Liver (tissue), 9 donors: ENCODE data around the gene PKP1. TPM values are rescaled to one million over a fixed set of nuclear protein-coding genes. Genes with fewer than 3 reads are reported as not detected.

ENCODE experiments used
- DNase-seq: peaks from one replicate; pipeline ENCODE4 v3.0.0-alpha.2; 2017; ENCODE audit warnings: low spot score
- H3K27ac ChIP-seq, 2 donors: one replicate each; pipeline ENCODE4 v1.7.0; 2013; ENCODE audit warnings: inconsistent platforms in 2 of 2, low read length in 2 of 2, control low read depth in 1 of 2, low read depth in 1 of 2, mild to moderate bottlenecking in 1 of 2
- H3K27me3 ChIP-seq, 4 donors: one replicate each; pipeline versions ENCODE4 v1.6.1 to v1.7.0; 2013; ENCODE audit warnings: low read length in 3 of 4, inconsistent platforms in 1 of 4, mild to moderate bottlenecking in 1 of 4, moderate library complexity in 1 of 4; ENCODE audit not compliant: control insufficient read depth in 4 of 4, insufficient read depth in 4 of 4
- H3K36me3 ChIP-seq, 4 donors: one replicate each; pipeline versions ENCODE4 v1.6.1 to v1.7.0; 2013; ENCODE audit warnings: low read length in 3 of 4, mild to moderate bottlenecking in 3 of 4, low read depth in 1 of 4, moderate library complexity in 1 of 4; ENCODE audit not compliant: control insufficient read depth in 4 of 4, insufficient read depth in 3 of 4
- H3K4me1 ChIP-seq, 4 donors: one replicate each; pipeline versions ENCODE4 v1.6.1 to v1.7.0; 2013; ENCODE audit warnings: low read length in 3 of 4, mild to moderate bottlenecking in 3 of 4, moderate library complexity in 1 of 4; ENCODE audit not compliant: control insufficient read depth in 4 of 4, insufficient read depth in 4 of 4
- H3K4me3 ChIP-seq, 3 donors: one replicate each; pipeline versions ENCODE4 v1.6.1 to v1.7.0; 2013; ENCODE audit warnings: low read length in 3 of 3, control low read depth in 1 of 3, low read depth in 1 of 3, mild to moderate bottlenecking in 1 of 3
- H3K9ac ChIP-seq, 2 donors: one replicate each; pipeline ENCODE4 v1.7.0; 2013; ENCODE audit warnings: low read length in 2 of 2, mild to moderate bottlenecking in 2 of 2, moderate library complexity in 2 of 2, control low read depth in 1 of 2, low read depth in 1 of 2
- H3K9me3 ChIP-seq, 4 donors: one replicate each; pipeline versions ENCODE4 v1.6.1 to v1.7.0; 2013; ENCODE audit warnings: low read length in 3 of 4; ENCODE audit not compliant: control insufficient read depth in 4 of 4
- EGR1 ChIP-seq, 2 donors: IDR thresholded peaks; 2 replicates each; pipeline ENCODE4 v1.6.1; 2016 to 2018; ENCODE audit warnings: antibody characterized with exemption in 2 of 2, low read depth in 2 of 2
- FOXA1 ChIP-seq: IDR thresholded peaks from 2 replicates; pipeline ENCODE4 v1.6.1; 2016; ENCODE audit warnings: antibody characterized with exemption
- FOXA2 ChIP-seq: IDR thresholded peaks from 2 replicates; pipeline ENCODE4 v1.6.1; 2016; ENCODE audit warnings: antibody characterized with exemption
- GABPA ChIP-seq, 2 donors: IDR thresholded peaks in 1 of 2; conservative IDR thresholded peaks in 1 of 2; 2 replicates each; pipeline ENCODE4 v1.6.1; 2016; ENCODE audit warnings: antibody characterized with exemption in 2 of 2, mild to moderate bottlenecking in 1 of 2, moderate library complexity in 1 of 2
- HNF4A ChIP-seq, 2 donors: conservative IDR thresholded peaks; 2 replicates each; pipeline ENCODE4 v1.6.1; 2016; ENCODE audit warnings: antibody characterized with exemption in 2 of 2, mild to moderate bottlenecking in 2 of 2
- JUND ChIP-seq, 2 donors: IDR thresholded peaks; 2 replicates each; pipeline ENCODE4 v1.6.1; 2016; ENCODE audit warnings: antibody characterized with exemption in 2 of 2
- RAD21 ChIP-seq, 2 donors: IDR thresholded peaks; 2 replicates each; pipeline ENCODE4 v1.6.1; 2016; ENCODE audit warnings: antibody characterized with exemption in 2 of 2, mild to moderate bottlenecking in 2 of 2
- TAF1 ChIP-seq: conservative IDR thresholded peaks from 2 replicates; pipeline ENCODE4 v1.6.1; 2016; ENCODE audit warnings: antibody characterized with exemption, mild to moderate bottlenecking
- YY1 ChIP-seq: IDR thresholded peaks from 2 replicates; pipeline ENCODE4 v1.6.1; 2016; ENCODE audit warnings: antibody characterized with exemption, mild to moderate bottlenecking
- WGBS: extraction: QIAGEN DNeasy Blood & Tissue Kit; methylation state at CpG from one replicate; pipeline ENCODE4 v1.1.7; 2013; 5-methylcytosine and 5-hydroxymethylcytosine counted together
- polyA plus RNA-seq, 2 donors: library from polyadenylated mRNA; stranded (reverse) in 1 of 2; unstranded in 1 of 2; fragments of 200-250 nt in 1 of 2; fragments of >200 nt in 1 of 2; fragmentation: Nextera tagmentation in 1 of 2; extraction: Ambion mirVana in 1 of 2; gene quantifications; one replicate each; pipeline versions ENCODE4 v1.2.1 to v1.2.3, GENCODE V29; 2013 to 2015
- total RNA-seq, 2 donors: library from RNA; depleted of rRNA; stranded (reverse); fragments of >200 nt; gene quantifications; one replicate each; pipeline ENCODE4 v1.2.3, GENCODE V29; 2014
- TF ChIP-seq, protein P1 (sequence below): IDR thresholded peaks from 2 replicates; pipeline ENCODE4 v1.6.1; 2016; ENCODE audit warnings: antibody characterized with exemption
- TF ChIP-seq, protein P2 (sequence below): IDR thresholded peaks from 2 replicates; pipeline ENCODE4 v1.6.1; 2016; ENCODE audit warnings: antibody characterized with exemption
- TF ChIP-seq, protein P3 (sequence below): IDR thresholded peaks from 2 replicates; pipeline ENCODE4 v1.6.1; 2016; ENCODE audit warnings: antibody characterized with exemption
- TF ChIP-seq, protein P4 (sequence below): IDR thresholded peaks from 2 replicates; pipeline ENCODE4 v1.6.1; 2016; ENCODE audit warnings: antibody characterized with exemption, mild to moderate bottlenecking
- TF ChIP-seq, protein P5 (sequence below): fragments of 150-350 bp; IDR thresholded peaks from 2 replicates; pipeline ENCODE4 v1.5.1; 2017; ENCODE audit warnings: improper control_type of control experiment, low read depth, low read length; ENCODE audit not compliant: missing input control
- donor health status: healthy.
- donor health status: healthy.
- donor health status: healthy.
- donor health status: healthy.
- donor health status: healthy.

Gene PKP1
- total and polyA plus RNA-seq, 4 donors, result 0.01 TPM; not detected in 3

DNA sequence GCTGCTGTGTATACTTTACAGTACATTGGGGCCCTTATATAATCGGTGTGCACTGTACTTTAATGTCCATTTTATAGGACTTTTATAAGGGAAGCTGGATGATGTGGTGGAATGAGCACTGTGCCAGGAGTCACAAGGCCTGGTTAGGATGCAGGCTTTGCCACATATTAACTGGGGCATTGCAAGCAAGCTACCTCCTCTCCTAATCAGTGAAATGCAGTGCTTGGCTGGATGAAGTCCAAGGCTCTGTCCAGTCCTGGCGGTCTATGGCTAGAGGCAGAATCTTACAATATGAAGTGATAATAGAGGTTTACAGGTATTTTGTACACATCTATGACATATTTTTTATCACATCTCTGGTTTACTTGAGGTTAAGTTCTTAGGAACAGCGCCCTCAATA lies 1.7 kb upstream of the PKP1 start:
- H3K4me1 ChIP-seq, result peaks cover 0 to 3% (median 1%) of the 10 kb centered on the region in 4 donors
- H3K9ac ChIP-seq, result no peak overlapping the region
- no peak overlapping the region for H3K4me3 ChIP-seq
- no peak for DNase-seq
- TF ChIP-seq JUND (IDR thresholded peaks at IDR 0.05) (no peak), FOXA2 (no peak), HNF4A (conservative IDR thresholded peaks at IDR 0.05) (no peak), RAD21 (IDR thresholded peaks at IDR 0.05) (no peak), TAF1 (no peak), GABPA (IDR thresholded peaks at IDR 0.05 in 1 of 2, conservative IDR thresholded peaks at IDR 0.05 in 1 of 2) (no peak), YY1 (no peak)
- TF ChIP-seq, protein P1, sequence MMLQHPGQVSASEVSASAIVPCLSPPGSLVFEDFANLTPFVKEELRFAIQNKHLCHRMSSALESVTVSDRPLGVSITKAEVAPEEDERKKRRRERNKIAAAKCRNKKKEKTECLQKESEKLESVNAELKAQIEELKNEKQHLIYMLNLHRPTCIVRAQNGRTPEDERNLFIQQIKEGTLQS, result no peak
- TF ChIP-seq, protein P2, sequence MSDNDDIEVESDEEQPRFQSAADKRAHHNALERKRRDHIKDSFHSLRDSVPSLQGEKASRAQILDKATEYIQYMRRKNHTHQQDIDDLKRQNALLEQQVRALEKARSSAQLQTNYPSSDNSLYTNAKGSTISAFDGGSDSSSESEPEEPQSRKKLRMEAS, result no peak
- peaks cover 2 to 13% (median 5%) of the 10 kb centered on the region in 4 donors for H3K27me3 ChIP-seq
- no peak overlapping the region for H3K27ac ChIP-seq
- 76% methylated on average over 3 of the region's 3 CpGs for WGBS
- no peaks in the 10 kb centered on the region for H3K36me3 ChIP-seq
- no peaks in the 10 kb centered on the region for H3K9me3 ChIP-seq

DNA sequence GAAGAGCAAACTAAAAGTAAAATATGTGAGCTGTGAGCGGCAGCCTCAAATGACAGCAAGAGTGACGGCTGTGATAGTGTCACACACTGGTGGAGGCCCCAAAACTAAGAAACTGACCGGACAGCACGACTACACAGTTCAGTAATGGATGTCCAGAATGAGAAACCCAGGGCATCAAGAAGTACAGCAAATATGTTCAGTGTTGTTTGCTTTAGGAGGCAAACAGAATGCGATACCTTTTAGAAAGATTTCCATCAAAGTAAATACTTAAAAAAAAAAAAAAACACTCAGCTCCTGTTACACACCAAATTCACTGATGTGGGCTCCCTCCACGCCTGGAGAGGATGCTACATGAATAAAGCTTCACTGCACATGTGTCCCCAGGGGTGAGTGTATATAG lies 1.1 kb upstream of the PKP1 start:
- Histone ChIP-seq H3K9me3 (no peaks in the 10 kb centered on the region), H3K4me3 (no peak overlapping the region), H3K36me3 (no peaks in the 10 kb centered on the region), H3K4me1 (peaks cover 0 to 3% (median 1%) of the 10 kb centered on the region in 4 donors), H3K9ac (no peak overlapping the region), H3K27me3 (peaks cover 2 to 13% (median 5%) of the 10 kb centered on the region in 4 donors), H3K27ac (no peak overlapping the region)
- no peak for DNase-seq
- TF ChIP-seq, protein P1, result no peak
- TF ChIP-seq GABPA (IDR thresholded peaks at IDR 0.05 in 1 of 2, conservative IDR thresholded peaks at IDR 0.05 in 1 of 2), result no peak
- no peak for TF ChIP-seq HNF4A (conservative IDR thresholded peaks at IDR 0.05)
- TF ChIP-seq, protein P3, sequence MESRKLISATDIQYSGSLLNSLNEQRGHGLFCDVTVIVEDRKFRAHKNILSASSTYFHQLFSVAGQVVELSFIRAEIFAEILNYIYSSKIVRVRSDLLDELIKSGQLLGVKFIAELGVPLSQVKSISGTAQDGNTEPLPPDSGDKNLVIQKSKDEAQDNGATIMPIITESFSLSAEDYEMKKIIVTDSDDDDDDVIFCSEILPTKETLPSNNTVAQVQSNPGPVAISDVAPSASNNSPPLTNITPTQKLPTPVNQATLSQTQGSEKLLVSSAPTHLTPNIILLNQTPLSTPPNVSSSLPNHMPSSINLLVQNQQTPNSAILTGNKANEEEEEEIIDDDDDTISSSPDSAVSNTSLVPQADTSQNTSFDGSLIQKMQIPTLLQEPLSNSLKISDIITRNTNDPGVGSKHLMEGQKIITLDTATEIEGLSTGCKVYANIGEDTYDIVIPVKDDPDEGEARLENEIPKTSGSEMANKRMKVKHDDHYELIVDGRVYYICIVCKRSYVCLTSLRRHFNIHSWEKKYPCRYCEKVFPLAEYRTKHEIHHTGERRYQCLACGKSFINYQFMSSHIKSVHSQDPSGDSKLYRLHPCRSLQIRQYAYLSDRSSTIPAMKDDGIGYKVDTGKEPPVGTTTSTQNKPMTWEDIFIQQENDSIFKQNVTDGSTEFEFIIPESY, result no peak
- WGBS, result 49% methylated on average over 6 of the region's 6 CpGs

DNA sequence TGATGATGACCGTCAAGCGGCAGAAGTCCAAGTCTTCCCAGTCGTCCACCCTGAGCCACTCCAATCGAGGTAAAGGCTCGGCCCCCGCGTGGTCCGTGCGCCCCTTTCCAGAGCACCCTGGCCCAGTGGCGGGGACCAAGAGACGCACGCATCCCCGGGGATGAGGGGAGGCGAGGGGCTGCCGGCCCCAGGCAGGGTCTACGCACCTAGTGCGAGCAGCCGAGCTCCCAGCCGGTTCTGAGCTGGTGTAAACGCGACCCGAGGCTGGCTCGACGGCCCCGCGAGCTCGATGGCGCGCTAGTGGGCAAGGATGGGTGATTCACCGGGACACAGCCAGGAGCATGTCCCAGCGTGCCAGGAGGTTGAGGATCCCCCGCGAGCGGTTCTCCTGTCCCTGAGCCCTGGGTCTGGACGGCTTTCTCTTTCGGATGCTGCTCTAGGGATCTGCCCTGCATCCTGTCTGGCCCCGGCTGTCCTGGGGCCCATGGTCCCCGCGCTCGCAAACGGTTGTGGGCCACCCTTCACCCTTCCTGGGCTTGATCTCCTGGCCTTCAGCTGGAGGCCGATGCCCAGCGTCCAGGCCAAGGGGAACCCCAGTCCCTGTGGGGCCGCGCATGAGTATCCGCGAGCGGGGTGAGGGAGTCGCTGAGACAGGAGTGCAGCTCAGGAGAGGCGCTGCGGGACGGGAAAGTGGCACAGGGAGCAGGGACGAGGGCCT lies 689 bp downstream of the PKP1 start:
- DNase-seq, result no peak
- Histone ChIP-seq H3K27me3 (peaks cover 2 to 13% (median 5%) of the 10 kb centered on the region in 4 donors), H3K36me3 (no peaks in the 10 kb centered on the region), H3K4me3 (no peak overlapping the region), H3K9ac (no peak overlapping the region), H3K27ac (no peak overlapping the region), H3K4me1 (peaks cover 0 to 3% (median 1%) of the 10 kb centered on the region in 4 donors), H3K9me3 (no peaks in the 10 kb centered on the region)
- 38% methylated on average over 53 of the region's 53 CpGs for WGBS
- TF ChIP-seq, protein P2, result no peak
- TF ChIP-seq RAD21 (IDR thresholded peaks at IDR 0.05) (no peak), JUND (IDR thresholded peaks at IDR 0.05) (no peak), YY1 (no peak), FOXA1 (no peak), EGR1 (IDR thresholded peaks at IDR 0.05; ENCODE audit: low read depth in 2 of 2) (no peak), FOXA2 (no peak), GABPA (IDR thresholded peaks at IDR 0.05 in 1 of 2, conservative IDR thresholded peaks at IDR 0.05 in 1 of 2) (no peak)
- TF ChIP-seq, protein P1, result no peak
- TF ChIP-seq, protein P4, sequence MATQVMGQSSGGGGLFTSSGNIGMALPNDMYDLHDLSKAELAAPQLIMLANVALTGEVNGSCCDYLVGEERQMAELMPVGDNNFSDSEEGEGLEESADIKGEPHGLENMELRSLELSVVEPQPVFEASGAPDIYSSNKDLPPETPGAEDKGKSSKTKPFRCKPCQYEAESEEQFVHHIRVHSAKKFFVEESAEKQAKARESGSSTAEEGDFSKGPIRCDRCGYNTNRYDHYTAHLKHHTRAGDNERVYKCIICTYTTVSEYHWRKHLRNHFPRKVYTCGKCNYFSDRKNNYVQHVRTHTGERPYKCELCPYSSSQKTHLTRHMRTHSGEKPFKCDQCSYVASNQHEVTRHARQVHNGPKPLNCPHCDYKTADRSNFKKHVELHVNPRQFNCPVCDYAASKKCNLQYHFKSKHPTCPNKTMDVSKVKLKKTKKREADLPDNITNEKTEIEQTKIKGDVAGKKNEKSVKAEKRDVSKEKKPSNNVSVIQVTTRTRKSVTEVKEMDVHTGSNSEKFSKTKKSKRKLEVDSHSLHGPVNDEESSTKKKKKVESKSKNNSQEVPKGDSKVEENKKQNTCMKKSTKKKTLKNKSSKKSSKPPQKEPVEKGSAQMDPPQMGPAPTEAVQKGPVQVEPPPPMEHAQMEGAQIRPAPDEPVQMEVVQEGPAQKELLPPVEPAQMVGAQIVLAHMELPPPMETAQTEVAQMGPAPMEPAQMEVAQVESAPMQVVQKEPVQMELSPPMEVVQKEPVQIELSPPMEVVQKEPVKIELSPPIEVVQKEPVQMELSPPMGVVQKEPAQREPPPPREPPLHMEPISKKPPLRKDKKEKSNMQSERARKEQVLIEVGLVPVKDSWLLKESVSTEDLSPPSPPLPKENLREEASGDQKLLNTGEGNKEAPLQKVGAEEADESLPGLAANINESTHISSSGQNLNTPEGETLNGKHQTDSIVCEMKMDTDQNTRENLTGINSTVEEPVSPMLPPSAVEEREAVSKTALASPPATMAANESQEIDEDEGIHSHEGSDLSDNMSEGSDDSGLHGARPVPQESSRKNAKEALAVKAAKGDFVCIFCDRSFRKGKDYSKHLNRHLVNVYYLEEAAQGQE, result no peak
- TF ChIP-seq, protein P5, sequence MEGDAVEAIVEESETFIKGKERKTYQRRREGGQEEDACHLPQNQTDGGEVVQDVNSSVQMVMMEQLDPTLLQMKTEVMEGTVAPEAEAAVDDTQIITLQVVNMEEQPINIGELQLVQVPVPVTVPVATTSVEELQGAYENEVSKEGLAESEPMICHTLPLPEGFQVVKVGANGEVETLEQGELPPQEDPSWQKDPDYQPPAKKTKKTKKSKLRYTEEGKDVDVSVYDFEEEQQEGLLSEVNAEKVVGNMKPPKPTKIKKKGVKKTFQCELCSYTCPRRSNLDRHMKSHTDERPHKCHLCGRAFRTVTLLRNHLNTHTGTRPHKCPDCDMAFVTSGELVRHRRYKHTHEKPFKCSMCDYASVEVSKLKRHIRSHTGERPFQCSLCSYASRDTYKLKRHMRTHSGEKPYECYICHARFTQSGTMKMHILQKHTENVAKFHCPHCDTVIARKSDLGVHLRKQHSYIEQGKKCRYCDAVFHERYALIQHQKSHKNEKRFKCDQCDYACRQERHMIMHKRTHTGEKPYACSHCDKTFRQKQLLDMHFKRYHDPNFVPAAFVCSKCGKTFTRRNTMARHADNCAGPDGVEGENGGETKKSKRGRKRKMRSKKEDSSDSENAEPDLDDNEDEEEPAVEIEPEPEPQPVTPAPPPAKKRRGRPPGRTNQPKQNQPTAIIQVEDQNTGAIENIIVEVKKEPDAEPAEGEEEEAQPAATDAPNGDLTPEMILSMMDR, result no peak
